Ovary (tissue), 3 donors: ENCODE results near the gene NHSL2.

Source experiments
- POLR2A ChIP-seq: fragments of 450-650 bp; IDR thresholded peaks from one replicate; pipeline ENCODE4 v1.6.1; 2017; ENCODE audit warnings: antibody characterized with exemption, mild to moderate bottlenecking, moderate library complexity
- TF ChIP-seq, protein P1 (sequence below), 3 donors: fragments of 450-650 bp in 2 of 3; fragments of 200-600 bp in 1 of 3; IDR thresholded peaks; one replicate each; pipeline versions ENCODE4 v1.5.1 to v1.8.0; 2016 to 2022; ENCODE audit warnings: antibody characterized with exemption in 3 of 3, mild to moderate bottlenecking in 1 of 3
- donor health status: DM: no; HTN: no; CAD: no.

DNA sequence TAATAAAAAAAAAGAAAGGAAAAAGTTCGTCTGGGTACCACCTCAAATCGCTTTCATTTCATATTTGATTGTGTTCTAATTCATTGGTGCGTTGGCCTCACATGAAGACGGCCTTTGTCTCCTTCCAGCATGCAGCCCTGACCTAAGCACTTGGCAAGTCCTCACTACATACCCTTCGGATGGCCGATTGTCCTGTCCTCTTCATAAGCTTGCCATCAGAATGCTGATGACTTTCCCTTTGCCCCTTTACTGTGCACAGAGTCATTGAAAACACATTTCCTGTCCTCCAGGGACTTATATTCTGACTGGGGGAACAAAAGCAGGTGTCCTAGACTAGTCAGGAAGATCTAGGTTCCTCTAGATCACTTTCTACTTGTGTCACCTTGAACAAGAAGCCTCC is 178.1 kb downstream of the NHSL2 start:
- TF ChIP-seq, protein P1, sequence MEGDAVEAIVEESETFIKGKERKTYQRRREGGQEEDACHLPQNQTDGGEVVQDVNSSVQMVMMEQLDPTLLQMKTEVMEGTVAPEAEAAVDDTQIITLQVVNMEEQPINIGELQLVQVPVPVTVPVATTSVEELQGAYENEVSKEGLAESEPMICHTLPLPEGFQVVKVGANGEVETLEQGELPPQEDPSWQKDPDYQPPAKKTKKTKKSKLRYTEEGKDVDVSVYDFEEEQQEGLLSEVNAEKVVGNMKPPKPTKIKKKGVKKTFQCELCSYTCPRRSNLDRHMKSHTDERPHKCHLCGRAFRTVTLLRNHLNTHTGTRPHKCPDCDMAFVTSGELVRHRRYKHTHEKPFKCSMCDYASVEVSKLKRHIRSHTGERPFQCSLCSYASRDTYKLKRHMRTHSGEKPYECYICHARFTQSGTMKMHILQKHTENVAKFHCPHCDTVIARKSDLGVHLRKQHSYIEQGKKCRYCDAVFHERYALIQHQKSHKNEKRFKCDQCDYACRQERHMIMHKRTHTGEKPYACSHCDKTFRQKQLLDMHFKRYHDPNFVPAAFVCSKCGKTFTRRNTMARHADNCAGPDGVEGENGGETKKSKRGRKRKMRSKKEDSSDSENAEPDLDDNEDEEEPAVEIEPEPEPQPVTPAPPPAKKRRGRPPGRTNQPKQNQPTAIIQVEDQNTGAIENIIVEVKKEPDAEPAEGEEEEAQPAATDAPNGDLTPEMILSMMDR (IDR thresholded peaks at IDR 0.05): no peak
- TF ChIP-seq POLR2A: no peak
